NCI-H2196 treated with DMSO at 0.1 percent for 48 hours (cell line): ENCODE results near the gene TRIM66.

Experiments used
- DNase-seq: peaks from one replicate; lab custom pipeline; 2025; ENCODE audit not compliant: unreplicated experiment; lab: John Stamatoyannopoulos, UW

The TRIM66 gene, protein sequence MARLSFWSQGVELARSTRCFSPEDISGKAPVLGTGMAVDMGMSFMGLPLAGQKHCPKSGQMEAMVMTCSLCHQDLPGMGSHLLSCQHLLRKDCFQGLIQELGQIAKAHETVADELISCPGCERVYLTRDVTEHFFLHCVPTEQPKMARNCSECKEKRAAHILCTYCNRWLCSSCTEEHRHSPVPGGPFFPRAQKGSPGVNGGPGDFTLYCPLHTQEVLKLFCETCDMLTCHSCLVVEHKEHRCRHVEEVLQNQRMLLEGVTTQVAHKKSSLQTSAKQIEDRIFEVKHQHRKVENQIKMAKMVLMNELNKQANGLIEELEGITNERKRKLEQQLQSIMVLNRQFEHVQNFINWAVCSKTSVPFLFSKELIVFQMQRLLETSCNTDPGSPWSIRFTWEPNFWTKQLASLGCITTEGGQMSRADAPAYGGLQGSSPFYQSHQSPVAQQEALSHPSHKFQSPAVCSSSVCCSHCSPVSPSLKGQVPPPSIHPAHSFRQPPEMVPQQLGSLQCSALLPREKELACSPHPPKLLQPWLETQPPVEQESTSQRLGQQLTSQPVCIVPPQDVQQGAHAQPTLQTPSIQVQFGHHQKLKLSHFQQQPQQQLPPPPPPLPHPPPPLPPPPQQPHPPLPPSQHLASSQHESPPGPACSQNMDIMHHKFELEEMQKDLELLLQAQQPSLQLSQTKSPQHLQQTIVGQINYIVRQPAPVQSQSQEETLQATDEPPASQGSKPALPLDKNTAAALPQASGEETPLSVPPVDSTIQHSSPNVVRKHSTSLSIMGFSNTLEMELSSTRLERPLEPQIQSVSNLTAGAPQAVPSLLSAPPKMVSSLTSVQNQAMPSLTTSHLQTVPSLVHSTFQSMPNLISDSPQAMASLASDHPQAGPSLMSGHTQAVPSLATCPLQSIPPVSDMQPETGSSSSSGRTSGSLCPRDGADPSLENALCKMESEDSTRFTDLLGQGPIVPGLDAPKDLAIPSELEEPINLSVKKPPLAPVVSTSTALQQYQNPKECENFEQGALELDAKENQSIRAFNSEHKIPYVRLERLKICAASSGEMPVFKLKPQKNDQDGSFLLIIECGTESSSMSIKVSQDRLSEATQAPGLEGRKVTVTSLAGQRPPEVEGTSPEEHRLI (N-terminal part only)

DNA sequence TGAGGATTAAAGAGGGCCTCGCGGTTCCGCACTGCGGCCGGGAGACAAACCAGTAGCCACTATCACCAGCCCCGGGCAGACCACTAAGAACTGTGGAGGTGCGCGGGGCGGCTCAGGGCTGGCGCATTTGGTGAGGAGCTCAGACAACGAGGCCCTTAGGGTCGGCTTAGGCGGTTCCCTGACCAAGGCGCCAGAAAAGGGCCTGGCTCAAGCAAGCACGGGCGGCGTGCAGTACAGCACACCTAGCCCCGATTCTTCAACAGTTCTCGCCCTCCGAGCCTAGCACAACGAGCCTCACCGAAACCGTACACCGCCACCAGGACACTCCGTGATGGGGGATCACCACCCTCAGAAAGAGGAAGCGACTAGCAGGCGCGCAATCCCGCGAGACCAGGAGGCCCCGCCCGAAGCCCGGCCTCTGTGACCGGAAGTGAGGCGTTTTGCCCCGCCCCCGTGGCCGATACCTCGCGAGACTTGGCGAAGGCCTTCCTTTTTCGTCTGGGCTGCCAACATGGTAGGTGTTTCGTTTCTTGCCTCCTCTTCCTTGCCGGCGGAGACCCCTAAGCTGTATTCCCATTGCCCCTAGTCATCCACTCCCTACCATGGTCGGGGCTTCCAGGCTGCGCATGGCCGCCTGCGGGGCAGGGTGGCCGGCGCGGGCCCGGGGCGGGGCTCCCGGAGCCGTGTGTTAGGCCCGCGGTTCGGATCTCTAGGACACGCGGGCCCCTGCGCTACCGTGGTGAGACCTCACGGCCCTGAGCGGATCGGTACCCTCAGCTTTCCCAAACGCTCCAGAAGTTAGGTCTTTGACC is at the start of gene TRIM66, which contains the start of gene RPL27A:
Gene TRIM66 (minus strand): TSS at position 363 of the 812 bp plus-strand sequence. CDS start 10,391 bp downstream, outside the sequence.
Gene RPL27A (plus strand): TSS at position 490 of the 812 bp plus-strand sequence. CDS start 22 bp downstream, at position 512.
- peak; percentile 87 for DNase-seq

DNA sequence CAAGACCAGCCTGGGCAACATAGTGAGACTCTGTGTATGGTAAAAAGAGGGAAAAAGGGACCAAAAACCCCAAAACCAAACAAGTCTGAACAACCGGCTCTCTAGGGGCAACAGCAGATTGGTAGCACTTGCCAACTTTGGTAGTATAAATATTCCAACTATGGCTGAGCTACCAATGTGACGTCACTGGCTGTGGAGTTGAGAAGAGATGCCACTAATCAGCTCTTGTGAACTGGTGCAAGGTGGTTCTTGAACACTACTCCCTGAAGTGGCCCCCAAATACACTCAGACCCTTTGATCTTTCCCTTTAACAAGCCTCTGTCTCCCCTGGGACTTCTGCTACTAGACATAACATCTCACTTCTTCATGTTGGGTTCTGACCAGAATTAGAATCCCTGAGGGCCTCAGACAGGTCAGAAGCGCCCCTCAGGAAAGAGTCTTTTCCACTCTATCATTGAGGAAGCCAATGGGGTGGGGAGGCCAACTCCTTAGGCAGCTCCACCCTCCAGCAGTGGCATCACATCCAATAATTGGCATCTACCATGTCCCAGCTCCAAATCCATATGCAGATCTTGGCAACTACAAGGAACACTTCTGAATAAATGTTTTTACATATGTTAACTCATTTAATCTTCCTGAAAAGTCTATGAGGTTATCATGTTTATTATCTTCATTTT is 49.3 kb upstream of the TRIM66 start:
- no peak for DNase-seq

DNA sequence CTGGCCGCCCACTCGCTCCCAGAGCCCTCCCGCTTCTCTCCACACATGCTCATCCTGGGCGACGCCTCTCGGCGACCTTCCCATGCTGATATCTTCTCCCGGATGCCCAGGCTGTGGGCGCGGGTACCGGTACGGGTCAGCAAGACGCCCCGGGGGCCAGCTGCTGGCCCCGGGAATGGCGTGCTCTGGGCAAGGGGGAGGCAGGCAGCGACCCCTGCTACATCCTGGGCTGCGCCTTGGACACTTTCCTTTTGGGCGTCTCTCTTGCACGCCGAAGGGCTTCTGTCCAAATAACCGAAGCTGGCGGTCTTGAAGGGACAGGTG is 48.2 kb upstream of the TRIM66 start:
- DNase-seq, result no peak

DNA sequence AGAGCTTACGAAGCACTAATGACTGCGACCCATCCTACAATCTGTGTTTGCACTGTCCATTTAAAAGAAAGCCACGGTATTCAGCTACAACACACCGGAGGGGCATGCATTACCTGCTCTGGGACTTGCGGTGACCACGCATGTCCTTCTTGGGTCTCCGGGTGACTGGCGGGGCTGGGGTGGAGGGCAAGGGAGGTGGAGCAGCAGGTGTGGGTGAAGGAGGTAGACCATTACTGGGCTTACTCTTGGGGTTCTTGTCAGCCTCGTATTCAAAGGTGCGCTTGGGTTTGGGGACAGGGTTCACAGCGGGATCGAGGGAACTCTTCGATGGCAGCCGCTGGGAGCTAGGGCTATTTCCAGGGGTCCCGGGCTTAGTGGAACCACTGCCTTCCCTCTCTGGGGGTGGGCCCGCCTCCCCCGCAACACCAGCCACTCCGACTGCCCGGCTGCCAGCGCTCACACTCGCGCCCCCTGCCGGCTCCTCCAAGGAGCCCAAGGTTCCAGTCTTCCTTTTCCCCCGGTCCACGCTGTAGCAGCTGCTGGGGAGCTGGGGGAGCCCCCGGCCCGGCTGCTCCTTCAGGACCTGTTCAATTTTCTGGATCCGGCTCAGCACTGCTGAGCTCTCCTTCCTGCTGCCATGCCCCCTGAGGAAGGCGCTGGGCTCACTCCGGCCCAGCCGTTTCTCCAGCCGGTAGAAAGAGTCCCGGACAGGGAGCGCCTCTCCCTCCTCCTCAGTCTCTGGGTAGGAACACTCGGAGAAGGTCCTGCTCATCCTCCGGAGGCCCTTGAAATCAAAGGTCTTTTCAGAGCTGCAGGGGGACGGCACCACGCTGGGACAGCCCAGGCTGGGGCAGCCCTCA is 47.6 kb upstream of the TRIM66 start:
- DNase-seq, result no peak

DNA sequence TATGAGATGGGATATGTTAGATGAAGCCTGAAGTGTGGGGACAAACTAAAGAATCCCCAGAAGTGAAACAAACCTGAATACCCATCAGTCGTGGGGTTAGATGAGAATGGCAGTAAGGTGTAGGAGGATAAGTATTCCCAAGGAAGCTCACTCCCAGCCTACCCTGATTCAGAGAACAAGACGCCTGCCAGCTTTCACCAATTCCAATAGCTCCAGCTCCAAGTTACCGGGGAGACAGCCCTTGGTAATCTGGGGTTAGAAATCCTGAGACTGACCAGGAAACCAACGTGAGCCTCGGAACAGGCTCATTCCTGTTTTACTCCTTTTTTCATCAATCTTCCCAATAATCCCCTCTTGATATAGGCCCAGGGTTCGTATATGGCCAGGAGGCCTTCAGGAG is 46.6 kb upstream of the TRIM66 start:
- no peak for DNase-seq

DNA sequence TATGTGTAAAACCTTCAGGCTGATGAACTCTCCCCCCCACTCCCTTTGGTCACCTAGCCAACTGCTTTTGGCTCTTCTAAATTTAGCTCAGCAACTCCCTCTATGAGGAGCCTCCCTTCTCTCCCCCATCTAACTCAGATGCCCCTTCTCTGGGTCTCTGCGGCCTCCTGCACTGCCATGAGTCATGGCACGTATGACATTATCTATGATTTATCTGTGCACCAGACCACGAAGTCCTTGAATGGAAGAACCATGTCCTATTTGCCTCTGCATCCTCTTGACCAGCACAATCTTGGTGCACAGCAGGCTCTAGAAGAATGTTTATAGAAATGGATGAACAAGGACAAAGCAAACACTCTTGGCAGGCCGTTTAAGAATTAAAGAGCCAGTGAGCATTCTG is 46.1 kb upstream of the TRIM66 start:
- no peak for DNase-seq

DNA sequence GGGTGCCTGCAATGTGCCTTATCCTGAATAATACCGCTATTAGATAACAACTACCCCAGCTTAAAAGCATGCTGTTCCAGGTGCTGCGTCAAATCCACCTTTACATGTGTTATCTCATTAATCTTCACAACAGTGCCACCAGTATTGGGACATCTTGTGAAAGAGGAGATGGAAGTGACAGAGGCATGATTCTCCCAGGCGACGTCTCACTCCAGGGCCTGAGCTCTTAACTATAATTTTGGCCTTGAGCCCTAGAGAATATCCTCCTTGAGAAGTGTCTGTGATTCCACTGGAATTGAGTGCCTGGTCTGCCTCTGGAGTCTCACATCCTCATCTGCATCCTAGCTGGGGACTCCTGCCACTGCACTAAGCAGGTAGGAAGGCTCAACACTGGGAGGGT is 43.9 kb upstream of the TRIM66 start:
- no peak for DNase-seq

DNA sequence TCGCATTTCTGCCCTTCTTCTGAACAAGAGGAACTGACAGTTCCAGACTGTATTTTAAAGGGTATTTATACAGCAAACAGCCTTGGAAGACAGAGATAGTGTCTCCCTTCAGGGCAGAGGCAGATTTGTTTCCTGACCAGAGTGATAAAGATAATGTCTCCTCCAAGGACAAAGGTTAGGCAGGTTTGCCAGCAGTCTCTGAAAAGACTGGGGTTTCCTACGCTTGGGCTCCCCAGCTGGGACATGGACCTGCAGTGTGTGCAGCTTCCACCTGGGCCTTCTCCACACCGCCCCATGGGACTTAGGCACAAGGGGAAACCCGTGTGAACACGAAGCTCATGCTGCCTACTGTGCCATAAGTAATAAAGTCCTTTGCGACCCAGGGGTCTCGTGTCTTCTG is 42.2 kb upstream of the TRIM66 start:
- DNase-seq, result no peak

DNA sequence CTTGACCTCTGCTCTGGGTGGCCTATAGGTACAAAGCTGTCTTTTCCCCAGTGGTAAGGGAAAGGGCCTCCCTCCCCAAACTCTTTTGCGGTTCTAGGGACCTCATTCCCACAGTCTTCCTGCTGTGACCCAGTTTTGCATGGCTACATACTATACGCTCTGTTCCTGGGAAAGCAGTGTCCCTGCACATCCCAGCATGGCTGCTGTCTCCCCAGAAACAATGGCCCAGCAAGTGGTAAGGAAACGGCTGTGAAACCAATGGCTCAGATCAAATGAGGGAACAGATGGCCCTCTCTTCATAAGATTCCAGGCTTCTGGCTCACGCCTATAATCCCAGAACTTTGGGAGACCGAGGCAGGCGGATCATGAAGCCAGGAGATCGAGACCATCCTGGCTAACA is 41.2 kb upstream of the TRIM66 start:
- DNase-seq, result no peak

DNA sequence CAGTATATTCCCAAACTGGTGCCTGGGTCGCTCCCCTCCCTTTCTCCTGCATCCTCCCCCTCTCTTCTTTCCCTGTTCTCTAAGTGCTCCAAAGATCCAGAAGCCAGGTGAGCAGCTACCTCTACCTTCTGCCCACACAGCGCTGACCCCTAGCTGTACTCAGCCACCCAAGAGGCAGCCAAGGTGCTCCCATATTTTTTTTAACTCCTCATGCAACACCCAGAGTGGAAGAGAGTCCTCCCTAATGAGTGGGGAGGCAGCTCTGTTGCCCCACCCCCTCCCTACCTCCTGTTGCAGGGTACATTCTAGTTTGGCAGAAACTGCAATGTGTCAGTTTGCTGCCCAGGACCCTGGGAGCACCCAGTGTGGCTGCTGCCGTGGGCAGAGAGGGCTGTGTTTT is 40.3 kb upstream of the TRIM66 start:
- no peak for DNase-seq

DNA sequence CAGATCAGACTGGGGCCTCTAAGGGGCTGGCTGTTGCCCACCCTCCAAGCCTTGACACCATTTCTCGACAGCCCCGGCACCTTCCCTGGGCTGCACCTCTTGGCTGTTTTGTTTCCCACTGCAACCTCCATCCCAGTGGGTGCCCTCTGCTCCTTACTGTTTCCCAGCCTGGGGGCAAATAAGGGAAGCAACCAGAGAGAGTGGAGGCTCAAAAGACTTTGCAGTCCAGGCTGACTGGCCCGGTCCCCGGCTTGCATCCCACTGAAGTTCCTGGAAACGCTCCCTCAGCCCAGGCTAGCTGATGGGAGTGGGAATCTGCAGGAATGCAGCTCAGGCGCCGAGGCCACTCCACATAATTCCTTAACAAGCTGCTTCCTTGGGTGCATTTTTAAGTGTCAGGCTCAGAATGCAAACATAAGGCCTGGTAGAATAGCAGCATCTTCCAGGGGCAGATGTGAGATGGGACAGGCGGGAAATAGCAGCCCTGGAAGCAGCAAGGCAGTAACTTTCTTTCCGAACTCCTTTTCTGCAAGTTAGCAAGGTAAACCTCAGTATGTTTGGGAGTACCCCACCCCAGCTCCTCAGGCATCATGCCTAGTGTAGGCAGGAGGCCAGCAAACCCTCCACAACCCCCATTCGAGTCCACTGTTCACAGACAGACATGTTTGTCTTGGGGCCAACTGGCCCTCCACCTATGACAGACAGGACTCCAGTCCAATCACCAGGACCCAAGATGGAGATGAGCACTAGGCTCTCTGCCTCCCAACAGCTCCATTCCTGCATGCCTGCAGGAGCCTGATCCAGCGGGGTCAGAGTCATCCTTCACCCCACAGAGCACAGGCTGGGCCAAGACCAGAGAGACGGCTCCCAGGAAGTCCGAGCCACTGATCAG is 39.4 kb upstream of the TRIM66 start:
- DNase-seq, result no peak

DNA sequence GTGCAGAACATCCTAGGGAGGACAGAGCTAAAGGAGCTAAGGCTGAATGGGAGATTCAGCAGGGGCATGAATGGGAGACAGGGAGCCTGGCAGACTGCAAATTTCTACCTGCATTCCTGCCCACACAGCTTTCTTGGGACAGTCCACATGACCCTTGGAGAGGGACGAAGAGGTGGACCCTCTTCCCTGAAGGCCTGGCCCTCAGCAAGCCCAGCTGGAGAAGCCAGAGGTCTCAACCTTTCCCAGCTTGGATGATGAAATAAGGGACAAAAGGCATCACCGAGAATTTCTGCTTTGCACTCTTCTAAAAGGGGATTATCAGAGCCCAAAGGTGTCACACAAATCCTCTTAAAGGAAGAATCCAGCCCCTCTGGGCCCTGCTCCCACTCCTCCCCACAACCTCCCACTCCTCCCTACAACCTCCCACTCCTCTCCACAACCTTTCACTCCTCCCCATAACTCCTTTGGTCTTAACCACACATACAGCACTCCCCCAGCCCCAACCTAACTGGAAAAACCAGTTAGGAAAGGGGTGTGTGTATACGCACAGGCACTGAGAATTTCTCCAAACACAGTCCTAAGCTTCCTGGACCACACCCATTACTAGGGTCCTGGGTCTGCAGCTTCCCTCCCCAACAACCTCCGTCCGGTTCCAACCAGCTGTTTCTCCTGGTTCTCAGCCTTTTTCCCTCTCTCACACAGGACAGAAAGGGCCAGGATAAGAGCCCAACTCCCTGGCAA is 38.6 kb upstream of the TRIM66 start:
- DNase-seq, result no peak

DNA sequence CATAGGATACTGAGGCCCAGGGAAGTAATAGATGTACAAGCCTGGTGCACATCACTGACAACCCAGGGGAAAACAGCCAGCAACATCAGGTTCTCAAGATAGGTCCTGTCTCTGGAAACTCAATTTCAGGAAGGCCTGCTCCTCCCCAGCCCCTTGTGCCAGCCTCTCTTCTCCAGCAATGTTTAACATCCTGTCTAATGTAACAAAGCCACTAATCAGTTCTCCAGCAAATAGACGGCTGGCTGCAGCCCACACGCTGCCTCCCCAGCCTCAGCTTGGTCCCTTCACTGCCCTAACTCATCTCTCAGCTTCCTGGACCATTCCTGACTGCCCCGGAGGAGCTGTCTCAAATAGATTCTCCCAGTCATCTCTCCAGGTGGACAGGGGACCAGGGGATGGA is 37.9 kb upstream of the TRIM66 start:
- DNase-seq, result no peak

DNA sequence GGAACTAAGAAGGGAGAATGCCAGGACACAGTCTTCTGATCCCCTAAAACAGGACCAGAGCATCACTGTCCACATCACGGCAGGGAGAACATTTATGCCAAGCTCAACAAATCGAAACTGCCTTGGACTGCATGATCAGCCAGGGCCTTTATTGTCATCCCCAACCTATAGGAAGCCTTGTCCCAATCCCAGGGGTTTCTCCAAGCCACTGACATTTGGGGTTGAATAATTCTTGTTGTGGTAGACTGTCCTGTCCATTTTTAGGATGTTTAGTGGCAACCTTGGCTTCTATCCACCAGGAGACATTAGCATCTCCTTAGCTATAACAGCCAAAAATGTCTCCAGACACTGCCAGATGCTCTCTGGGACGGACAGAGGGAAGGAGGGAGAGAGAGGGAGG is 37.3 kb upstream of the TRIM66 start:
- no peak for DNase-seq

DNA sequence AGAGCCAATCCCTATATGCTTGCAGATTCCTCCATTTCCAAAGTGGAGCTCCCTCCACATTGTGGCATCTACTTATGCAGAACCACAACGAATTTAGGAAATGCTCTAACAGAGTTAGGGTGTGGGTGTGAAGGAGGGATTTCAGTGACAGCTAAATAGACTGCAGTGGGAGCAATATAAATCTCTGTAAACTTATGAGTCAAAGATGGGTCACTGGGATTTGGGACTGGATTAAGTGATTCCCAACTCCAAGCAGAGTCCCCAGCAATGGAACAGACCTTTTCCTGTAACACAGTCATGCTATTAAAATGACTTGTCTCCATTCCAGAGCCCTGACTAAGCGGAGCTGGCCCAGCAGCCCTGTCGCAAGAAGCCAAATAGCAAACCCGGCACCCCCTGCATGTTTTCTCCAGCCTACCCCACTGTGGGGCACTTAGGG is 36.8 kb upstream of the TRIM66 start:
- DNase-seq, result no peak

DNA sequence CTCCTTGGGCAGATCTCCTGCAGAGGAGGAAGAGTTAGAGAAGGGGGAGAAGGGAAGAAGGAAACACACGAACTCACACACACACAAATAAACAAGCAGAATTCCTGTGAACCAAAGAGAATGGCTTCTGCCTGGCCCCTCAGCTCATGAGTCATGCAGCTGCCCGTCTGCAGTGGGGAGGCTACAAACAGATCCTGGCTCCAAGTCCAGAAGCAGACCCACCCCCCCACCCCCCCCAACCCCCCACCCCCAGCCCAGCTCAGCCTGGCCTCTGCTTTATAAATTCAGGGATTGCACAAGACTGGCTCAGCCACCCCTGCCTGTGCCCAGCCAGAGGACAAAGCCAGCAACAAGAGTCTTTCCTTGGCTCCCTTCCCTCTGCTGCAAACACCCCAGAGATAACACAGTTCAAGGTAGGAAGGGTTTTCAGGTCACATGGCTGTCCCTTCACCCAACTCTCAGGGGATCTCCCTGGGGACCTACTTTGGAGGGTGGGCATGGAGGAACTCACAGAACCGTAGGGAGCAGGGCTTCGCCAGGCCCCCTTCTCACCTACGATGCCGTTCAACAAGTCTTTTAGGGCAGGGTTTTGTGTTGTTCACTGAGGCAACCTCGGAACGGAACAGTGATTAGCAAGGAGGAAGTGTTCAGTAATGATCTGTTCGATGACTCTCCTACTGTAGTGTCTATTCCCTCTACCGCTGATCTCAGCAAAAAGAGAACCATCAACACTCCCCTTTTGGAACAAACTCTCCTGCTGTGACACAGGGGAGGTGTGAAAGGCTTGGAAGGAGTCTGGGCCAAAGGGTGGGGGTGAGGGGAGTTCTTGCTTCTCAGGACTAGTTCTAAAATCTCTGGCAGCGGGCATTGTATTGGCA is 35.6 kb upstream of the TRIM66 start:
- no peak for DNase-seq

DNA sequence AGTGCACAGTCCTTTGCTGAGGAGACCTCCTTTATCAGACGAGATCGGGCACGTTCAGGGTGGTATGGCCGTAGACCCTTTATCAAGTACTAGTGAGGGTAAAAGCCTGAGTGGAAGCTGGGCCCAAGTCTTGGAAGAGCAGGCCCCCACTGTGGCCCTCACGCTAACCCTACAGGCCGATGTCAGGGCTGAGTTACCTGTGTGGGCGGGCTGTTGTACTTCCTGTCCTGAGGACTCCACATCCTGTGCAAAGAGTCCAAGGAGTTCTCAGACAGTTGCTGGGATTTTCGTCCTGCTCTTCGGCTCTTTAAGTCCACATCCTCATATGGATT is 35.0 kb upstream of the TRIM66 start:
- no peak for DNase-seq
